CD8-positive, alpha-beta memory T cell (primary cell): ENCODE results near the gene STIL. TPM values are rescaled to one million over a fixed set of nuclear protein-coding genes. Genes with fewer than 3 reads are reported as not detected.
A peak's percentile ranks its signal among the peaks of the same experiment; 100 is the strongest.

Experiments used
- CTCF ChIA-PET: fragments of 350-600 bp; sonication (Branson Sonifier 250); formaldehyde crosslinking; loops from one replicate; lab custom pipeline; 2021; ENCODE audit warnings: antibody characterized with exemption; lab: Charles Lee
- POLR2A ChIA-PET: fragments of 350-600 bp; sonication (Branson Sonifier 250); formaldehyde crosslinking; loops from one replicate; lab custom pipeline; 2021; ENCODE audit warnings: antibody characterized with exemption; lab: Charles Lee
- DNase-seq, 5 donors: peaks; one replicate each; pipeline versions ENCODE4 v3.0.0 to v3.0.0-alpha.2; 2020 to 2022; ENCODE audit warnings: mixed read lengths in 1 of 5
- H3K27ac ChIP-seq: one replicate; pipeline ENCODE4 v1.7.0; 2013; ENCODE audit warnings: low read depth, mild to moderate bottlenecking, low read length, moderate library complexity
- H3K27me3 ChIP-seq: 2 replicates; pipeline ENCODE4 v1.7.0; 2013; ENCODE audit warnings: low read length, mild to moderate bottlenecking; ENCODE audit not compliant: insufficient read depth, poor library complexity, severe bottlenecking
- H3K36me3 ChIP-seq: 2 replicates; pipeline ENCODE4 v1.7.0; 2013; ENCODE audit warnings: mild to moderate bottlenecking, low read length, moderate library complexity; ENCODE audit not compliant: insufficient read depth
- H3K4me1 ChIP-seq: 2 replicates; pipeline ENCODE4 v1.7.0; 2013; ENCODE audit warnings: mild to moderate bottlenecking, low read length, moderate library complexity; ENCODE audit not compliant: insufficient read depth
- H3K4me3 ChIP-seq: 2 replicates; pipeline ENCODE4 v1.7.0; 2013; ENCODE audit warnings: mild to moderate bottlenecking, low read length
- H3K9me3 ChIP-seq: 2 replicates; pipeline ENCODE4 v1.7.0; 2013; ENCODE audit warnings: mild to moderate bottlenecking, low read length
- H3K27ac Mint-ChIP-seq, 8 donors: one replicate each; pipeline ENCODE4 v1.8.0; 2020 to 2021; ENCODE audit warnings: mixed read lengths in 8 of 8, mild to moderate bottlenecking in 6 of 8, inconsistent platforms in 3 of 8, moderate library complexity in 3 of 8
- H3K27me3 Mint-ChIP-seq, 2 donors: one replicate each; pipeline ENCODE4 v1.8.0; 2020 to 2021; ENCODE audit warnings: mixed read lengths in 2 of 2, mild to moderate bottlenecking in 1 of 2, moderate library complexity in 1 of 2
- H3K36me3 Mint-ChIP-seq, 3 donors: one replicate each; pipeline ENCODE4 v1.8.0; 2020 to 2021; ENCODE audit warnings: mixed read lengths in 3 of 3, inconsistent platforms in 1 of 3, mild to moderate bottlenecking in 1 of 3
- H3K4me1 Mint-ChIP-seq, 3 donors: one replicate each; pipeline ENCODE4 v1.8.0; 2020 to 2021; ENCODE audit warnings: mixed read lengths in 3 of 3, inconsistent platforms in 1 of 3, mild to moderate bottlenecking in 1 of 3
- H3K4me3 Mint-ChIP-seq, 7 donors: one replicate each; pipeline ENCODE4 v1.8.0; 2020 to 2021; ENCODE audit warnings: mixed read lengths in 7 of 7, mild to moderate bottlenecking in 6 of 7, moderate library complexity in 4 of 7, inconsistent platforms in 2 of 7
- H3K9me3 Mint-ChIP-seq, 5 donors: one replicate each; pipeline ENCODE4 v1.8.0; 2020 to 2022; ENCODE audit warnings: mixed read lengths in 5 of 5, mild to moderate bottlenecking in 3 of 5, moderate library complexity in 2 of 5, inconsistent platforms in 1 of 5
- polyA plus RNA-seq: library from polyadenylated mRNA; unstranded; fragments of 300-500 nt; fragmentation: Illumina TruSeq; gene quantifications from one replicate; pipeline ENCODE4 v1.2.3, GENCODE V29; 2021
- total RNA-seq, 2 experiments: library from RNA; stranded (reverse); gene quantifications; one replicate each; pipeline ENCODE4 v1.2.3, GENCODE V29; 2021

STIL gene
- total and polyA plus RNA-seq, 3 experiments from 2014 or later: 0.15 to 19.1 (median 18.4) TPM

GRCh38 chr1:47232187-47232874 is 81.6 kb downstream of the STIL start, which contains the start of gene TAL1:
TSS of gene TAL1 (minus strand) at chr1:47232225. CDS start at chr1:47225888, 6,337 bp downstream.
- Histone ChIP-seq H3K36me3 (no peaks in the 10 kb centered on the region), H3K27me3 (peaks cover 52% of the 10 kb centered on the region), H3K27ac (peak within 1 kb of the TSS; percentile 85), H3K4me3 (peak within 1 kb of the TSS; percentile 67), H3K4me1 (peaks cover 24% of the 10 kb centered on the region), H3K9me3 (no peaks in the 10 kb centered on the region)
- peaks cover 55 to 81% of the 10 kb centered on the region in 2 donors for H3K27me3 Mint-ChIP-seq
- peak within 1 kb of the TSS in 3 of 8 donors; percentile 23 to 65 (median 52) for H3K27ac Mint-ChIP-seq
- DNase-seq: no peak
- H3K4me1 Mint-ChIP-seq: peaks cover 24 to 35% (median 34%) of the 10 kb centered on the region in 3 donors
- POLR2A ChIA-PET: no interaction called here
- CTCF ChIA-PET: no interaction called here
- peaks cover 0 to 3% (median 0%) of the 10 kb centered on the region in 3 donors for H3K36me3 Mint-ChIP-seq
- peaks cover 0 to 3% (median 0%) of the 10 kb centered on the region in 5 donors for H3K9me3 Mint-ChIP-seq
- H3K4me3 Mint-ChIP-seq: peak within 1 kb of the TSS; percentile 49 to 87 (median 83)

DNA sequence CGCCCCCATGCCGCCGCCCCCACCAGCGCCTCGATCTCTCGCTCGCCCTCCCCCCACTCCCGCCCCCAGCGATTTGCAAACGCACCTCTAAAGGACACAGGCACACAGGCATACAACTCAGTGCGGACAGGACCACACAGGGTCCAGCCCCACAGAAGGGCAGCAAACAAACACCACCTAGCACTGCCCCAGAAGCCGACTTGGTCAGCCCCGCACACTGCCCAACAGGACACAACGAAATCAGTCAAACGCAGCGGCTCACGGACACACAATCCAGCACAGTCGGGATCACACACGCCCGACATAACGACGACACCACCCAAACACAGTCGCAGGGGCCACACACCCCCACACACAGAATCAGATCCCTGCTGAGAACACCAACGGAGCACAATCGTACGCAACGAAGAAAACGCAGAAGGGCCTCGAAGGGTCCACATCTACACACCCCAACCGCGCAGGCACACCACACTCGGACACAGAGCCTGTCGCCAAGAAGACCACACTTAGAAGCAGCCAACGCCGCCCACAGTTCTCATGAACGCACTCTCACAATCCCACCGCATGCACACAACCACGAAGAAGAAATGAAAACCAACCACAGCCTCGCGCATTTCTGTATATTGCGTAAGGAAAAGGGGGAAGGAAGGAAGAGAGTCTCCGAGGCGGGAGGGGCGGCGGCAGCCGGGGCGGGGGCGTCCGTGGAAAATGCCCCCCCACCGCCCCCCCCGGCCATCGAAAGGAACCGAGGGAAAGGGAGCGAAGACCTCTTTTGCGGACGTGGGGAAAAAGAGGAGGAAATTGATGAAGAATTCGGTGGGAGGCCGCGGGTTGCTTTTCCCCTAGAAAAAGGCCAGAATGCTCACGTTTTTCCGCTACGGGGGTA is 82.4 kb downstream of the STIL start:
- ChIA-PET POLR2A (no interaction called here), CTCF (no interaction called here)
- Mint-ChIP-seq H3K36me3 (peaks cover 0 to 3% (median 0%) of the 10 kb centered on the region in 3 donors), H3K4me1 (peaks cover 24 to 35% (median 34%) of the 10 kb centered on the region in 3 donors), H3K4me3 (peak overlapping the region; percentile 16 to 87 (median 83)), H3K9me3 (peaks cover 0 to 3% (median 0%) of the 10 kb centered on the region in 5 donors), H3K27ac (peak overlapping the region in 3 of 8 donors; percentile 23 to 65 (median 52)), H3K27me3 (peaks cover 59 to 86% of the 10 kb centered on the region in 2 donors)
- peak in 1 of 5 donors; percentile 18 for DNase-seq
- Histone ChIP-seq H3K4me3 (peak overlapping the region; percentile 67), H3K4me1 (peaks cover 24% of the 10 kb centered on the region), H3K27me3 (peaks cover 52% of the 10 kb centered on the region), H3K27ac (peak overlapping the region; percentile 85), H3K9me3 (no peaks in the 10 kb centered on the region), H3K36me3 (no peaks in the 10 kb centered on the region)

GRCh38 chr1:47230692-47231300 is 83.2 kb downstream of the STIL start:
- H3K4me1 Mint-ChIP-seq: peaks cover 27 to 40% (median 39%) of the 10 kb centered on the region in 3 donors
- peaks cover 0 to 3% (median 0%) of the 10 kb centered on the region in 5 donors for H3K9me3 Mint-ChIP-seq
- peaks cover 0 to 3% (median 0%) of the 10 kb centered on the region in 3 donors for H3K36me3 Mint-ChIP-seq
- Histone ChIP-seq H3K4me1 (peaks cover 24% of the 10 kb centered on the region), H3K27ac (peak overlapping the region; percentile 85), H3K9me3 (no peaks in the 10 kb centered on the region), H3K4me3 (peak overlapping the region; percentile 45), H3K27me3 (peaks cover 57% of the 10 kb centered on the region), H3K36me3 (no peaks in the 10 kb centered on the region)
- peak overlapping the region in 1 of 8 donors; percentile 52 for H3K27ac Mint-ChIP-seq
- no peak for DNase-seq
- ChIA-PET POLR2A (no interaction called here), CTCF (no interaction called here)
- H3K4me3 Mint-ChIP-seq: peak overlapping the region in 5 of 7 donors; percentile 56 to 87 (median 83)
- H3K27me3 Mint-ChIP-seq: peaks cover 63 to 85% of the 10 kb centered on the region in 2 donors

DNA sequence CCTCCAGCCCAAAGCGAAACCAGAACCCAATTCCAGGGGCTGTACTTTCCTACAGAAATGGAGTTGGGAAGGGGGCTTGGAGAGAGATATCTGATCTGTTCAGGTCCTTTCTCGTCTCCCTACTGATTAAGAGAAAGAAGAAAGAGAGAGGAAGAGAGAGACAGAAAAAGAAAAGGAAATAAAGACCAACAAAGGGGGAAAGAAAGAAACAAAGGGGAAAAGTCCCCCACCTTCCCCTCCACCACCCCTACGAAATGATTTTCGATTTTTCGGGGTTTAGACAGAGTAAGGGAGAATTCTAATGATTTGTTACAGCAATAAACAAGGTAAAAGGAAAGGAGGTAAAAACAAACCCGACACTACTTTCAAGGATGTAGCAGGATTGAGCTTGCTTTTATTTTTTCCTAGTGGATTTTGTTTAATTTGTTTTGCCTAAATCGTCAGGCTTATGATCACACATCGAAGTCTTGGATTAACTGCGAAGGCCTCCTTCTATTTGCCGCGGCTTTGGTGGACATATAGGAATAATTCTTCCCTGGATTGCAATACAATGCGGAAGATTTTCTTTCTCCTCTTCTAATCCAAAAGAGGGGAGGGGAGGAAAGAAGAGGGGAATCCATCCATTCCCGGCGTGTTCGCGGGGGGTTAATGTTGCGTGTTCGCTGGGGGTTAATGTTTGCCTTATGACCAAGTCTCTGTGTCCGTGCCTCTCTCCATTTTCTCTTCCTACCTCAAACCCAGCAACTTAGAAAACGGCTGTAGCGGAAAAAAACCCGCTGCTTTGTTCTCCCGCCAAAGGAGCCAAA is 83.9 kb downstream of the STIL start:
- Mint-ChIP-seq H3K27ac (peak overlapping the region in 2 of 8 donors; percentile 52 to 82), H3K27me3 (peaks cover 63 to 84% of the 10 kb centered on the region in 2 donors), H3K4me3 (peak overlapping the region; percentile 3 to 83 (median 48)), H3K4me1 (peaks cover 27 to 42% (median 40%) of the 10 kb centered on the region in 3 donors), H3K9me3 (peaks cover 0 to 3% (median 0%) of the 10 kb centered on the region in 5 donors), H3K36me3 (peaks cover 0 to 3% (median 0%) of the 10 kb centered on the region in 3 donors)
- peak overlapping the region; percentile 85 for H3K27ac ChIP-seq
- no peak for DNase-seq
- no peaks in the 10 kb centered on the region for H3K36me3 ChIP-seq
- ChIA-PET CTCF (no interaction called here), POLR2A (no interaction called here)
- peaks cover 57% of the 10 kb centered on the region for H3K27me3 ChIP-seq
- no peaks in the 10 kb centered on the region for H3K9me3 ChIP-seq
- peak overlapping the region; percentile 45 for H3K4me3 ChIP-seq
- peaks cover 24% of the 10 kb centered on the region for H3K4me1 ChIP-seq

DNA sequence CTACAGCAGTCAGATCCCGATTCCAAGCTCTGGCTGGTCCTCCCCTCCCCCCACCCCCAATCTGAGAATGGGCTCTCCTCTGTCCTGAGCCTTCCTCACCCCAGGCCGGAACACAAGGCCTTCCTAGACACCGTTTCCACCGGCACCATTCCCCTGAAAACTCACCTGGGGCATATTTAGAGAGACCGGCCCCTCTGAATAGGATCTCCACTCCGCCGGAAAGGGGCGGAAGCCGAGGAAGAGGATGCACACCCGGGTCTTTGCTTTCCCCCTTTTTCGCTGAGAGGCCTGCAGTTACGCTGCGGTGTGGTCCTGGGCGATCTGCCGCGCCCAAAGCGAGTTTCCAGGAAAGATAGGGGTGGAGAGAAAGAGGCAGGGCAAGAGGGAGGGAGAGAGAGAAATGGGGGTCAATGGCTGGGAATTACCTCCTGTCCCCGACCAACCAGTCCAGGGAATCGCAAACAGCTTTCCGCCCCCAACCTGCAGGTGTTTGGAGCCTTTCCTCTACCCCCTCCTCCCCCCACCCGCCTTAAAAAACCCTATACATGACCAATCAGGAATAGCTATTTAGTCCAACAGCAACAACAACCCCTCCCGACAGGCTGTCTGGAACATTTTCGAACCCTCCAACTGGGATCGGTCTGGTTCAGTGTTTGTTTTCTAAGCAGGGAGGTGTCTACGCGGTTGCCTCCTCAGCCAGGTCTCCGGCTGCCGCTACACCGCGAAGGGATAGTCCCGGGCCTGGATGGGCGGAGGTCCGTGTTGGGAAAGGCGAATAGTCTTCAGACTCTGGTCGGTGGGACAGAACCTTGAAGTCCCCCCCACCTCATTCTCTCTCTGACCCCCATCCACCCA is 84.7 kb downstream of the STIL start:
- no peak for DNase-seq
- Mint-ChIP-seq H3K27me3 (peaks cover 56 to 78% of the 10 kb centered on the region in 2 donors), H3K9me3 (peaks cover 0 to 3% (median 0%) of the 10 kb centered on the region in 5 donors), H3K4me1 (peaks cover 27 to 42% (median 40%) of the 10 kb centered on the region in 3 donors), H3K36me3 (peaks cover 0 to 3% (median 0%) of the 10 kb centered on the region in 3 donors), H3K4me3 (peak overlapping the region in 4 of 7 donors; percentile 20 to 48 (median 36)), H3K27ac (no peak overlapping the region)
- Histone ChIP-seq H3K36me3 (no peaks in the 10 kb centered on the region), H3K27me3 (peaks cover 65% of the 10 kb centered on the region), H3K4me1 (peaks cover 24% of the 10 kb centered on the region), H3K9me3 (no peaks in the 10 kb centered on the region), H3K4me3 (no peak overlapping the region), H3K27ac (peak overlapping the region; percentile 85)
- ChIA-PET POLR2A (no interaction called here), CTCF (interaction anchor here (1.5 kb wide), 1 partner anchor 9 kb away, joined by 4 read pairs; no protein-coding TSS in a partner anchor)

- CTCF ChIA-PET: interaction anchor here (1.5 kb wide), 2 partner anchors 9 to 35 kb away, joined by 4 read pairs; no protein-coding TSS in a partner anchor
- Histone ChIP-seq H3K9me3 (no peaks in the 10 kb centered on the region), H3K27me3 (peaks cover 68% of the 10 kb centered on the region), H3K4me3 (no peak overlapping the region), H3K27ac (peak overlapping the region; percentile 85), H3K4me1 (peaks cover 24% of the 10 kb centered on the region), H3K36me3 (no peaks in the 10 kb centered on the region)
- Mint-ChIP-seq H3K4me1 (peaks cover 27 to 42% (median 40%) of the 10 kb centered on the region in 3 donors), H3K4me3 (no peak overlapping the region), H3K9me3 (peaks cover 0 to 3% (median 0%) of the 10 kb centered on the region in 5 donors), H3K27ac (peak overlapping the region in 1 of 8 donors; percentile 34), H3K27me3 (peaks cover 55 to 72% of the 10 kb centered on the region in 2 donors), H3K36me3 (peaks cover 0 to 3% (median 0%) of the 10 kb centered on the region in 3 donors)
- no peak for DNase-seq
- POLR2A ChIA-PET: no interaction called here
These were observed 85.3 kb downstream of the STIL start for GRCh38 chr1:47228644-47229030.
